HepG2 (cell line): Measurements from ENCODE around the gene MAP2K5. TPM values are rescaled to one million over a fixed set of nuclear protein-coding genes. Genes with fewer than 3 reads are reported as not detected.
A peak's percentile ranks its signal among the peaks of the same experiment; 100 is the strongest.

ENCODE experiments used
- ATF2 ChIP-seq: sonication (generic); formaldehyde crosslinking; IDR thresholded peaks from 2 replicates; pipeline ENCODE4 v1.4.0; 2020; ENCODE audit warnings: missing genetic modification reagents
- CREB3 ChIP-seq: sonication (generic); formaldehyde crosslinking; IDR thresholded peaks from 2 replicates; pipeline ENCODE4 v1.5.0; 2020; ENCODE audit warnings: missing genetic modification reagents
- DR1 ChIP-seq: sonication (generic); formaldehyde crosslinking; IDR thresholded peaks from 2 replicates; pipeline ENCODE4 v1.8.0; 2021; ENCODE audit warnings: mild to moderate bottlenecking, missing genetic modification reagents, inconsistent platforms
- FOXA1 ChIP-seq, 2 experiments: fragments of 450-650 bp in 1 of 2; sonication (generic) in 1 of 2; formaldehyde crosslinking in 1 of 2; IDR thresholded peaks; 2 replicates each; pipeline versions ENCODE4 v1.4.0 to v1.6.1; 2016 to 2020; ENCODE audit warnings: missing genetic modification reagents in 1 of 2
- MAF1 ChIP-seq: sonication (generic); formaldehyde crosslinking; IDR thresholded peaks from 2 replicates; pipeline ENCODE4 v1.5.0; 2020; ENCODE audit warnings: missing genetic modification reagents, borderline replicate concordance
- MIER2 ChIP-seq: IDR thresholded peaks from 2 replicates; pipeline ENCODE4 v1.6.1; 2016; ENCODE audit warnings: missing biosample characterization, missing genetic modification reagents
- MTF2 ChIP-seq: sonication (generic); formaldehyde crosslinking; IDR thresholded peaks from 2 replicates; pipeline ENCODE4 v1.5.0; 2020; ENCODE audit warnings: missing genetic modification reagents, borderline replicate concordance
- NR0B2 ChIP-seq: sonication (generic); formaldehyde crosslinking; IDR thresholded peaks from 2 replicates; pipeline ENCODE4 v1.4.0; 2020; ENCODE audit warnings: mild to moderate bottlenecking, missing genetic modification reagents
- PCBP2 ChIP-seq: fragments of 200-400 bp; formaldehyde crosslinking; optimal IDR thresholded peaks from 2 replicates; pipeline ENCODE3; 2018; ENCODE audit warnings: low read length, low read depth; ENCODE audit not compliant: poor library complexity, severe bottlenecking
- REST ChIP-seq, 2 experiments: IDR thresholded peaks; 2 replicates each; pipeline ENCODE4 v1.6.1; 2011 to 2012; ENCODE audit warnings: low read length in 2 of 2, borderline replicate concordance in 1 of 2, low read depth in 1 of 2, mild to moderate bottlenecking in 1 of 2, moderate library complexity in 1 of 2
- SP140L ChIP-seq: sonication (generic); formaldehyde crosslinking; IDR thresholded peaks from 2 replicates; pipeline ENCODE4 v1.4.0; 2020; ENCODE audit warnings: missing genetic modification reagents, borderline replicate concordance
- THAP8 ChIP-seq: sonication (generic); formaldehyde crosslinking; IDR thresholded peaks from 2 replicates; pipeline ENCODE4 v1.5.1; 2020; ENCODE audit warnings: missing genetic modification reagents, mild to moderate bottlenecking, borderline replicate concordance
- TIGD3 ChIP-seq: sonication (generic); formaldehyde crosslinking; IDR thresholded peaks from 2 replicates; pipeline ENCODE4 v1.5.1; 2020; ENCODE audit warnings: mild to moderate bottlenecking, missing genetic modification reagents, borderline replicate concordance
- ZFP37 ChIP-seq: sonication (generic); formaldehyde crosslinking; IDR thresholded peaks from 2 replicates; pipeline ENCODE4 v1.4.0; 2020; ENCODE audit warnings: missing genetic modification reagents, borderline replicate concordance
- ZIK1 ChIP-seq: sonication (generic); formaldehyde crosslinking; IDR thresholded peaks from 2 replicates; pipeline ENCODE4 v1.5.0; 2020; ENCODE audit warnings: mild to moderate bottlenecking, low read depth, missing genetic modification reagents, borderline replicate concordance
- ZNF280B ChIP-seq: sonication (generic); formaldehyde crosslinking; IDR thresholded peaks from 2 replicates; pipeline ENCODE4 v1.5.0; 2020; ENCODE audit warnings: missing genetic modification reagents, mild to moderate bottlenecking, borderline replicate concordance
- polyA plus RNA-seq, 8 experiments: library from polyadenylated mRNA; depleted of rRNA in 3 of 8; stranded (reverse) in 7 of 8; unstranded in 1 of 8; fragments of >200 nt; fragmentation: Illumina TruSeq in 4 of 8; extraction: Trizol in 4 of 8; gene quantifications; 2 replicates each; pipeline versions ENCODE4 v1.2.1 to v1.2.3, GENCODE V29; 2011 to 2016; ENCODE audit warnings: low read depth in 4 of 8, missing spikeins in 1 of 8, mixed read lengths in 1 of 8; ENCODE audit not compliant: insufficient read depth in 1 of 8
- total RNA-seq, 5 experiments: library from RNA; depleted of rRNA; stranded (reverse); fragments of >200 nt; fragmentation: Illumina TruSeq; extraction: Trizol; gene quantifications; 2 replicates each; pipeline ENCODE4 v1.2.3, GENCODE V29; 2016; ENCODE audit warnings: low read depth in 1 of 5

Gene MAP2K5
- total and polyA plus RNA-seq, 2 of the 13 experiments (the other 11 are each of a cell fraction or from before 2014, with no cell fraction given), result 4.0 to 4.3 TPM

GRCh38 chr15:67820992-67821783, 278.7 kb downstream of the MAP2K5 start (continued):
- 0 out of 2 replicates have a peak, but pooled peaks have one; percentile 47 for TF ChIP-seq CREB3 (CRISPR knock-in tag)
- no peak for TF ChIP-seq FOXA1 (IDR thresholded peaks at IDR 0.05)
- no peak for TF ChIP-seq FOXA1 (CRISPR knock-in tag; IDR thresholded peaks at IDR 0.05)
- no peak for TF ChIP-seq ZIK1 (CRISPR knock-in tag)
- no peak for TF ChIP-seq THAP8
- TF ChIP-seq SP140L (CRISPR knock-in tag), result peak; percentile 71; the same call in 1 of the 2 replicates
- TF ChIP-seq ATF2 (CRISPR knock-in tag), result 0 out of 2 replicates have a peak, but pooled peaks have one; percentile 43
- peak; percentile 97 for TF ChIP-seq MIER2 (CRISPR knock-in tag)
- peak in 1 of 2 experiments; percentile 95 for TF ChIP-seq REST (IDR thresholded peaks at IDR 0.05; ENCODE audit: borderline replicate concordance in 1 of 2, low read depth in 1 of 2, low read length in 2 of 2)
- TF ChIP-seq ZFP37 (CRISPR knock-in tag), result peak; percentile 30; the same call in 1 of the 2 replicates
- no peak for TF ChIP-seq MTF2
- TF ChIP-seq DR1 (CRISPR knock-in tag), result no peak
- TF ChIP-seq ZNF280B (CRISPR knock-in tag), result no peak
- no peak for TF ChIP-seq NR0B2
- no peak for TF ChIP-seq MAF1 (CRISPR knock-in tag)
- TF ChIP-seq PCBP2, result no peak
- 0 out of 2 replicates have a peak, but pooled peaks have one; percentile 27 for TF ChIP-seq TIGD3 (CRISPR knock-in tag)
